Sigmoid colon (tissue), 7 donors: ENCODE measurements around the gene PPP1R2. TPM values are rescaled to one million over a fixed set of nuclear protein-coding genes. Genes with fewer than 3 reads are reported as not detected.

Experiments used
- DNase-seq: peaks from one replicate; pipeline ENCODE4 v3.0.0-alpha.2; 2019
- H3K27ac ChIP-seq, 4 donors: fragments of 200-600 bp; sonication (generic); one replicate each; pipeline ENCODE4 v1.5.1; 2016 to 2019; ENCODE audit warnings: mild to moderate bottlenecking in 1 of 4
- H3K27me3 ChIP-seq, 3 donors: fragments of 200-600 bp; sonication (generic); one replicate each; pipeline ENCODE4 v1.5.1; 2019; ENCODE audit warnings: mild to moderate bottlenecking in 1 of 3
- H3K36me3 ChIP-seq, 4 donors: fragments of 200-600 bp; sonication (generic); one replicate each; pipeline ENCODE4 v1.5.1; 2016 to 2019
- H3K4me1 ChIP-seq, 4 donors: fragments of 200-600 bp; sonication (generic); one replicate each; pipeline ENCODE4 v1.5.1; 2017 to 2019
- H3K4me3 ChIP-seq, 4 donors: fragments of 200-600 bp; sonication (generic); one replicate each; pipeline ENCODE4 v1.5.1; 2017 to 2019; ENCODE audit warnings: mild to moderate bottlenecking in 2 of 4, moderate library complexity in 1 of 4
- H3K9me3 ChIP-seq, 4 donors: fragments of 200-600 bp in 3 of 4; sonication (generic) in 3 of 4; one replicate each; pipeline versions ENCODE4 v1.5.1 to v1.6.1; 2013 to 2019
- EP300 ChIP-seq, 4 donors: sonication (generic); formaldehyde crosslinking; IDR thresholded peaks; one replicate each; pipeline ENCODE4 v1.6.1; 2017; ENCODE audit warnings: antibody characterized with exemption in 4 of 4
- POLR2A ChIP-seq, 2 donors: fragments of 450-650 bp; IDR thresholded peaks; one replicate each; pipeline ENCODE4 v1.6.1; 2016; ENCODE audit warnings: antibody characterized with exemption in 2 of 2, mild to moderate bottlenecking in 2 of 2, moderate library complexity in 2 of 2
- POLR2AphosphoS5 ChIP-seq, 4 donors: sonication (generic); formaldehyde crosslinking; IDR thresholded peaks; one replicate each; pipeline ENCODE4 v1.6.1; 2017; ENCODE audit warnings: antibody characterized with exemption in 4 of 4
- WGBS, 2 donors: extraction: QIAGEN DNeasy Blood & Tissue Kit; methylation state at CpG; one replicate each; pipeline ENCODE4 v1.1.7; 2013; 5-methylcytosine and 5-hydroxymethylcytosine counted together
- intact Hi-C: fragments of 100-400 bp; cut with DNase I; formaldehyde crosslinking; loops from one replicate; pipeline ENCODE4 v1.15.1; 2023
- polyA plus RNA-seq, 3 donors: library from polyadenylated mRNA; stranded (reverse); fragments of 200-250 nt; gene quantifications; one replicate each; pipeline ENCODE4 v1.2.3, GENCODE V29; 2013
- total RNA-seq, 4 donors: library from RNA; depleted of rRNA; stranded (reverse); fragments of >200 nt; gene quantifications; one replicate each; pipeline ENCODE4 v1.1.0, GENCODE V29; 2016
- TF ChIP-seq, protein P1 (sequence below), 4 experiments: fragments of 450-650 bp in 3 of 4; fragments of 200-600 bp in 1 of 4; IDR thresholded peaks; one replicate each; pipeline ENCODE4 v1.5.1; 2016 to 2019; ENCODE audit warnings: antibody characterized with exemption in 4 of 4, mild to moderate bottlenecking in 3 of 4, moderate library complexity in 2 of 4
- donor health status: healthy with polysubstance abuse.
- donor health status: Bipolar disorder and iron deficiency.
- donor health status: healthy.

Gene PPP1R2
- total and polyA plus RNA-seq, 7 donors = 30.6 to 126 (median 69.9) TPM

DNA sequence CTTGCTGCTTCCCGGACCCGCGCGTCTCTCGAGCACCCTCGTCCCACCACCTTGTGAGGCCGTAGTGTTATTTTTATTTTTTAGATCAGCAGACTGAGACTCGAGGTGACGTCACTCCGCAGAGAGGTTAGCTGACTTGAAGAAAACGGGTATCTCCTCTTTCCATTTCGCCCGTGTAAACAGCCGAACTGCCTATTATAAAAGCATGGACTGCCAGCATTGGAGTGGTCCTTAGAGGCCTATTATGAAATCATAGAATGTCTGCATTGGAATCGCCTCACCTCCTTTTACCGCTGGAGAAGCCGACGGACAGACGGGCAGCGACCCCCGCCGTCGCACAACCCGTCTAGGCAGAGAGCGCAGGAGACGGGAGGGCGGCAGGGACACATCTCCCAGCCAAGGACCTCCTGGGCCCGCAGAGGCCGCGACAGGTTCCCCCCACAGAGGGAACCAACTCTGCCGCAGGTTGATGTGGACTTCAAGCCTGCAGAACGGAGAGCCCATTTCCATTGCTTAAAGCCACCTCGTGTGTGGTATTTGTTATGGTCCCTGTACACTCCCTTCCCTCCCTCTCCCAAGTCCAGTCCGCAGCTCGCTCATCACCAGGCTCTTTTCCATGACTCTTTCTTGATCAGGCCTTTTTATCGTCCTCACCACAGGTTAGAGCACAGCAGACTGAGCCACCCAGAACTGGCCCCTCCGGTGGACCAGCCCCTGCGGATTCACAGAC lies 540 bp upstream of the PPP1R2 start:
- TF ChIP-seq, protein P1, sequence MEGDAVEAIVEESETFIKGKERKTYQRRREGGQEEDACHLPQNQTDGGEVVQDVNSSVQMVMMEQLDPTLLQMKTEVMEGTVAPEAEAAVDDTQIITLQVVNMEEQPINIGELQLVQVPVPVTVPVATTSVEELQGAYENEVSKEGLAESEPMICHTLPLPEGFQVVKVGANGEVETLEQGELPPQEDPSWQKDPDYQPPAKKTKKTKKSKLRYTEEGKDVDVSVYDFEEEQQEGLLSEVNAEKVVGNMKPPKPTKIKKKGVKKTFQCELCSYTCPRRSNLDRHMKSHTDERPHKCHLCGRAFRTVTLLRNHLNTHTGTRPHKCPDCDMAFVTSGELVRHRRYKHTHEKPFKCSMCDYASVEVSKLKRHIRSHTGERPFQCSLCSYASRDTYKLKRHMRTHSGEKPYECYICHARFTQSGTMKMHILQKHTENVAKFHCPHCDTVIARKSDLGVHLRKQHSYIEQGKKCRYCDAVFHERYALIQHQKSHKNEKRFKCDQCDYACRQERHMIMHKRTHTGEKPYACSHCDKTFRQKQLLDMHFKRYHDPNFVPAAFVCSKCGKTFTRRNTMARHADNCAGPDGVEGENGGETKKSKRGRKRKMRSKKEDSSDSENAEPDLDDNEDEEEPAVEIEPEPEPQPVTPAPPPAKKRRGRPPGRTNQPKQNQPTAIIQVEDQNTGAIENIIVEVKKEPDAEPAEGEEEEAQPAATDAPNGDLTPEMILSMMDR (IDR thresholded peaks at IDR 0.05) = no peak
- no peak for TF ChIP-seq POLR2AphosphoS5 (IDR thresholded peaks at IDR 0.05)
- TF ChIP-seq EP300 (IDR thresholded peaks at IDR 0.05) = no peak
- no peak for TF ChIP-seq POLR2A (IDR thresholded peaks at IDR 0.05)
- peak overlapping the region; percentile 68 to 98 (median 80) for H3K4me3 ChIP-seq
- DNase-seq = no peak
- H3K9me3 ChIP-seq = no peaks in the 10 kb centered on the region
- WGBS, 2 donors = 23 to 32% methylated on average over 38 of the region's 38 CpGs
- intact Hi-C loops = loop anchor here (5.0 kb wide), 1 partner anchor 101 kb away; the partner anchor contains the start of gene ACAP2
- H3K27me3 ChIP-seq = no peaks in the 10 kb centered on the region
- H3K4me1 ChIP-seq = peaks cover 0 to 65% (median 52%) of the 10 kb centered on the region in 4 donors
- no peaks in the 10 kb centered on the region for H3K36me3 ChIP-seq
- peak overlapping the region; percentile 94 to 96 (median 95) for H3K27ac ChIP-seq

DNA sequence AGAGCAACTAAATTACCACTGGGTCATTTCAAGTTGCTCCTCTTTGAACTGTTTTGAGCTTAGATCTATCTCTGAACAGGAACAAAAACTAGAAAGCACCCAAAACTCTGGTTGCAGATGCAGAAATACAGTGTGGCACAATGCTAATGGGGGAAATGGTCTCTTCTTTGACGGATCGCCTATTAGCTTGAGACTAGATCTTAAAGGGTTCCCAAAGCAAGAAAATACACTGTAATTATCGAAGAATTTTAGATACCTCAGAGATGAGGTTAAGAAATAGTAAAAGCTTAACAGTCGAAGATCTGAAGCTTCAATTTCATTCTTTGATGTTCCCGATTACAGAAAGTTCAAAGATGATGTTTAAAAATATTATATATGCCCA lies 818 bp downstream of the PPP1R2 start:
- 0% methylated on average over 5 of the region's 5 CpGs for WGBS, 2 donors
- intact Hi-C loops = loop anchor here (5.0 kb wide), 1 partner anchor 100 kb away; the partner anchor contains the start of gene ACAP2

DNA sequence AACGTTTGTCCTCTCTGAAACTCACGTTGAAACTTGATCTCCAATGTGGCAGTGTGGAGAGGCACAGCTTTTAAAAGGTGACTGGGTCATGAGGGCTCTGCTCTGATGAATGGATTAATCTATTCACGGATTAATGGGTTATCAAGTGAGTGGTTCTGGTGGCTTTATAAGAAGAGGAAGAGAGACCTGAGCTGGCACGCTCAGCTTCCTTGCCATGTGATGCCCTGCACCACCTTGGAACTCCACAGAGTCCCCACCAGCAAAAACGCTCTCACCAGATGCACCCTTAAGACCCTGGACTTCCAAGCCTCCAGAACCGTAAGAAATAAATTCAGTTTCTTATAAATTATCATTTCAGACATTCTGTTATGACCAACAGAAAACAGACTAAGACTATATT lies 2.6 kb downstream of the PPP1R2 start:
- H3K4me3 ChIP-seq = no peak overlapping the region

More for the DNA sequence above, 818 bp downstream of the PPP1R2 start:
- TF ChIP-seq, protein P1 (IDR thresholded peaks at IDR 0.05) = no peak
- TF ChIP-seq POLR2AphosphoS5 (IDR thresholded peaks at IDR 0.05) (no peak), POLR2A (IDR thresholded peaks at IDR 0.05) (no peak), EP300 (IDR thresholded peaks at IDR 0.05) (no peak)
- DNase-seq = no peak
- Histone ChIP-seq H3K4me3 (peak overlapping the region; percentile 68 to 98 (median 80)), H3K36me3 (no peaks in the 10 kb centered on the region), H3K4me1 (peaks cover 0 to 70% (median 57%) of the 10 kb centered on the region in 4 donors), H3K27ac (peak overlapping the region; percentile 94 to 96 (median 95)), H3K9me3 (no peaks in the 10 kb centered on the region), H3K27me3 (no peaks in the 10 kb centered on the region)

DNA sequence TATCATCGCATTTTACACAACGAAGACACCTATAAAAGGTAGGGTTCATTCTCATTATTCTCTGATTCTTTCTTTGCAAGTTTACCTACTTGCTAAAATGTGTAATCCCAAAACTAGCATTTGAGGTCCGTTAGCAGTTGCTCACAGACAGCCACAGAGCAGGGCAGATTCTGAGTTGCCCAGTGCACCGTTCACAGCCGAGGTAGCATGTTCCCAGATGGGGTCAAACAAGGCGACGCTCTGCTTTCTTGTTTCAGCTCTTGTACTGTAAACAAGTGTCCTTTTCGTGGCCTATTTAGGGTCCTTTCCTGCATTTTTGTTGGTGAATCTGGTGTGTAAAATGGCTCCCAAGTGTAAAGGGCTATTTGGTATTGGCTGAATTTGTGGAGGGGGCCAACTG lies 3.1 kb downstream of the PPP1R2 start:
- intact Hi-C loops = loop anchor here (5.0 kb wide), 1 partner anchor 98 kb away; the partner anchor contains the start of gene ACAP2
- no peak overlapping the region for H3K4me3 ChIP-seq
- TF ChIP-seq, protein P1 (IDR thresholded peaks at IDR 0.05) = no peak
- DNase-seq = no peak
- H3K9me3 ChIP-seq = no peaks in the 10 kb centered on the region
- peak overlapping the region in 1 of 4 donors; percentile 5 for H3K27ac ChIP-seq
- no peaks in the 10 kb centered on the region for H3K36me3 ChIP-seq
- peaks cover 0 to 54% (median 45%) of the 10 kb centered on the region in 4 donors for H3K4me1 ChIP-seq
- H3K27me3 ChIP-seq = no peaks in the 10 kb centered on the region
- WGBS, 2 donors = 69 to 79% methylated on average over 8 of the region's 8 CpGs

More for the DNA sequence above, 2.6 kb downstream of the PPP1R2 start:
- TF ChIP-seq, protein P1 (IDR thresholded peaks at IDR 0.05) = no peak
- TF ChIP-seq POLR2AphosphoS5 (IDR thresholded peaks at IDR 0.05) = no peak
- Histone ChIP-seq H3K27me3 (no peaks in the 10 kb centered on the region), H3K4me1 (peaks cover 0 to 54% (median 44%) of the 10 kb centered on the region in 4 donors), H3K36me3 (no peaks in the 10 kb centered on the region), H3K27ac (peak overlapping the region in 1 of 4 donors; percentile 5), H3K9me3 (no peaks in the 10 kb centered on the region)
- intact Hi-C loops = loop anchor here (5.0 kb wide), 1 partner anchor 98 kb away; the partner anchor contains the start of gene ACAP2
- DNase-seq = no peak
- WGBS, 2 donors = 41 to 65% methylated on average over 6 of the region's 6 CpGs
